Kidney (tissue), 14 donors: ENCODE data around the gene SHROOM2. TPM values are rescaled to one million over a fixed set of nuclear protein-coding genes. Genes with fewer than 3 reads are reported as not detected.

ENCODE experiments used
- DNase-seq, 5 donors: peaks; one replicate each; pipeline ENCODE4 v3.0.0-alpha.2; 2013 to 2020
- FAIRE-seq: peaks from 2 replicates; lab custom pipeline; 2012; peaks lifted over from hg19 to GRCh38; lab: Jason Lieb, UNC
- H3K27ac ChIP-seq, 2 donors: one replicate each; pipeline ENCODE4 v1.7.0; 2013; ENCODE audit warnings: low read depth in 2 of 2, low read length in 2 of 2, inconsistent platforms in 1 of 2
- H3K27me3 ChIP-seq: one replicate; pipeline ENCODE4 v1.7.1; 2013; ENCODE audit warnings: low read length, inconsistent platforms; ENCODE audit not compliant: control insufficient read depth, insufficient read depth
- H3K36me3 ChIP-seq, 3 donors: one replicate each; pipeline versions ENCODE4 v1.7.0 to v1.7.1; 2013; ENCODE audit warnings: low read length in 3 of 3, control low read depth in 1 of 3, inconsistent platforms in 1 of 3; ENCODE audit not compliant: insufficient read depth in 3 of 3, control insufficient read depth in 2 of 3
- H3K4me1 ChIP-seq, 3 donors: one replicate each; pipeline versions ENCODE4 v1.7.0 to v1.7.1; 2013; ENCODE audit warnings: low read length in 3 of 3, inconsistent platforms in 1 of 3, low read depth in 1 of 3; ENCODE audit not compliant: control insufficient read depth in 2 of 3, insufficient read depth in 2 of 3
- H3K4me3 ChIP-seq, 3 donors: one replicate each; pipeline versions ENCODE4 v1.7.0 to v1.8.1; 2013; ENCODE audit warnings: low read length in 3 of 3, control low read depth in 1 of 3, inconsistent platforms in 1 of 3
- H3K9ac ChIP-seq, 3 donors: one replicate each; pipeline versions ENCODE4 v1.7.0 to v1.7.1; 2013; ENCODE audit warnings: low read length in 3 of 3, control low read depth in 1 of 3, inconsistent platforms in 1 of 3
- H3K9me3 ChIP-seq, 3 donors: one replicate each; pipeline versions ENCODE4 v1.7.0 to v1.7.1; 2013; ENCODE audit warnings: low read length in 3 of 3, control low read depth in 1 of 3, inconsistent platforms in 1 of 3; ENCODE audit not compliant: control insufficient read depth in 2 of 3, insufficient read depth in 1 of 3
- intact Hi-C: fragments of 100-400 bp; cut with DNase I; formaldehyde crosslinking; loops from one replicate; pipeline ENCODE4 v1.11.1; 2022
- polyA plus RNA-seq: library from polyadenylated mRNA; stranded (reverse); fragments of 350-450 nt; fragmentation: Illumina TruSeq; extraction: RNeasy Lipid Tissue Mini Kit (QIAGEN cat#74804); gene quantifications from one replicate; pipeline ENCODE4 v1.2.3, GENCODE V29; 2014; ENCODE audit warnings: low read depth, low replicate concordance; ENCODE audit not compliant: insufficient read depth
- total RNA-seq: library from RNA; stranded (reverse); fragmentation: NEBNext Ultra II Directional; extraction: Animal tissue kit (Norgen Biotek cat#: 25700); gene quantifications from one replicate; pipeline ENCODE4 v1.2.1, GENCODE V29; 2021
- TF ChIP-seq, protein P1 (sequence below): IDR thresholded peaks from 3 replicates; pipeline ENCODE4 v1.5.1; 2012; ENCODE audit warnings: mild to moderate bottlenecking, moderate library complexity, borderline replicate concordance; ENCODE audit not compliant: insufficient read depth; ENCODE audit errors: extremely low read depth
- donor health status: control.
- donor health status: control.
- donor health status: control.
- donor health status: control.
- donor health status: control.
- donor health status: DM: yes; HTN: yes; CAD: no.
- donor health status: Normal renal cell carcinoma (clear cell type).

The SHROOM2 gene
- total and polyA plus RNA-seq, 2 donors from 2014 or later, result 3.5 to 11.8 TPM

DNA sequence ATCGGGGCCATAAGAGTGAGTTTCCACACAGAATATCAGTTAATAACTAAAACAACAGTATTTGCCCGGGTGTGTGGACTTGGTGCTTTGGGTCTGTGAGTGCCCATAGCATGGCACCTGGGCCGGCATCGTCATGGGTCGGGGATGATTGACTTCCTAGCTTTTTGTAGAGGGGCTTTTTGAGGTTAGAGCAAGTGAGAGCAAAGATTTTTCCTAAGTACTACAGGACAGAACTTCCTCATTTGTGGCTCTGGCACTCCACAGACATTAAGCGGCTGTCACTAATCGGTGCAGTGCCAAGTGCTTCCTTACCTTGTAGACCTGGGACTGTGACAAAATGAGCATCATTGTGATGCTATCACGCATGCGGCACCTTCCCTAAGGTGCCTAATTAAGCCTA lies 81.0 kb downstream of the SHROOM2 start:
- TF ChIP-seq, protein P1, sequence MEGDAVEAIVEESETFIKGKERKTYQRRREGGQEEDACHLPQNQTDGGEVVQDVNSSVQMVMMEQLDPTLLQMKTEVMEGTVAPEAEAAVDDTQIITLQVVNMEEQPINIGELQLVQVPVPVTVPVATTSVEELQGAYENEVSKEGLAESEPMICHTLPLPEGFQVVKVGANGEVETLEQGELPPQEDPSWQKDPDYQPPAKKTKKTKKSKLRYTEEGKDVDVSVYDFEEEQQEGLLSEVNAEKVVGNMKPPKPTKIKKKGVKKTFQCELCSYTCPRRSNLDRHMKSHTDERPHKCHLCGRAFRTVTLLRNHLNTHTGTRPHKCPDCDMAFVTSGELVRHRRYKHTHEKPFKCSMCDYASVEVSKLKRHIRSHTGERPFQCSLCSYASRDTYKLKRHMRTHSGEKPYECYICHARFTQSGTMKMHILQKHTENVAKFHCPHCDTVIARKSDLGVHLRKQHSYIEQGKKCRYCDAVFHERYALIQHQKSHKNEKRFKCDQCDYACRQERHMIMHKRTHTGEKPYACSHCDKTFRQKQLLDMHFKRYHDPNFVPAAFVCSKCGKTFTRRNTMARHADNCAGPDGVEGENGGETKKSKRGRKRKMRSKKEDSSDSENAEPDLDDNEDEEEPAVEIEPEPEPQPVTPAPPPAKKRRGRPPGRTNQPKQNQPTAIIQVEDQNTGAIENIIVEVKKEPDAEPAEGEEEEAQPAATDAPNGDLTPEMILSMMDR, result no peak
- H3K9ac ChIP-seq, result no peak overlapping the region
- no peak overlapping the region for H3K4me3 ChIP-seq
- H3K27ac ChIP-seq, result no peak overlapping the region
- DNase-seq (no peak), FAIRE-seq (no peak)
- H3K9me3 ChIP-seq, result no peaks in the 10 kb centered on the region
- no peaks in the 10 kb centered on the region for H3K4me1 ChIP-seq
- intact Hi-C loops, result no loop called here
- no peaks in the 10 kb centered on the region for H3K27me3 ChIP-seq
- H3K36me3 ChIP-seq, result no peaks in the 10 kb centered on the region

GRCh38 chrX:9867753-9868152 lies 81.5 kb downstream of the SHROOM2 start:
- no peak overlapping the region for H3K27ac ChIP-seq
- no peaks in the 10 kb centered on the region for H3K9me3 ChIP-seq
- H3K36me3 ChIP-seq, result no peaks in the 10 kb centered on the region
- TF ChIP-seq, protein P1, result no peak
- no peak overlapping the region for H3K9ac ChIP-seq
- no peaks in the 10 kb centered on the region for H3K4me1 ChIP-seq
- no peak for FAIRE-seq
- intact Hi-C loops, result no loop called here
- H3K4me3 ChIP-seq, result no peak overlapping the region
- no peaks in the 10 kb centered on the region for H3K27me3 ChIP-seq
- DNase-seq, result no peak

DNA sequence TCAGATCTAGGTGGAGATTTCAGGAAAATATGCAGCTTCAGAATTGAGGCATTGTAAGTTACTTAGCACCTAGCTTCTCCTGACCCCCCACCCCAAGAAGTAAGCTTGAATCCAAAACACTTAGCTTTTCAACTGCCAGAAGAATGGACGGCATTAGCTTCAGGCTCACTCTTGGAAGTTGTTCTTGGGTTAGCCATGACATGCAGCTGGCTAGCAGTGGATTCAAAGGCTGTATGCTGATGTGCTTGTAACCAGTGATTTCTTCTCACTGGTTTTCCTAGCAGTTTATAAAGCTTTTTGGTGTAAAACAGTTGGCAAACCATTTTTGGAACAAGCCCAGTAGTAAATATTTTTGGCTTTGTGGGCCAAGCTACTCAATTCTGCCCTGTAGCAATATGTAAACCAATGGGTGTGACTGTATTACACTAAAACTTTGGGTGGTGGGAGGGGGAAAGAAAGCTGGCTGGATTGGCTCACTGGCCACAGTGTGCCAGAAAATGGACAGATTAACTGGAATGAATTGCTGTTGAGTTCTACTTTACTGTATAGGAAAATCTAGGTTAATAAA lies 85.6 kb downstream of the SHROOM2 start:
- Histone ChIP-seq H3K4me1 (no peaks in the 10 kb centered on the region), H3K4me3 (no peak overlapping the region), H3K9ac (no peak overlapping the region), H3K27me3 (no peaks in the 10 kb centered on the region), H3K9me3 (no peaks in the 10 kb centered on the region), H3K27ac (no peak overlapping the region), H3K36me3 (no peaks in the 10 kb centered on the region)
- intact Hi-C loops, result no loop called here
- TF ChIP-seq, protein P1, result no peak
- no peak for FAIRE-seq
- no peak for DNase-seq

DNA sequence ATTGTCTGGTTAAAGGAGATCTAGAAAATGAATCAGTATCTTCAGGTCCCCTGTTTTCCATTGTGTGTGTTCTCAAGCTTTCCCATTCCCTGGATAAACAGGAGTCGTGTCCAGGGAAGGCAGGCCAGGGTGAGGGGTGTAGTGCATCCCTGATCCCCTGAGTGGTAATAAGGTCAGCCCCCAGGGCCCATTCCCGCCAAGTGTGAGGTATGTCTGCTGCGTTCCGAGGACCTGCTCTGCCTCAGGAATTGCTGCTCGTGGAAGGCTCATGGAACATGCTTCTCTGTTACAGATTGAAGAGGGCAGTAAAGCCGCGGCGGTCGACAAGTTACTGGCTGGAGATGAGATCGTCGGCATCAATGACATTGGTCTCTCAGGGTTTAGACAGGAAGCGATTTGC lies 87.1 kb downstream of the SHROOM2 start:
- intact Hi-C loops, result no loop called here
- TF ChIP-seq, protein P1, result no peak
- FAIRE-seq, result no peak
- DNase-seq, result no peak
- H3K4me3 ChIP-seq, result no peak overlapping the region
- no peaks in the 10 kb centered on the region for H3K36me3 ChIP-seq
- H3K27ac ChIP-seq, result no peak overlapping the region
- no peak overlapping the region for H3K9ac ChIP-seq
- no peaks in the 10 kb centered on the region for H3K27me3 ChIP-seq
- no peaks in the 10 kb centered on the region for H3K9me3 ChIP-seq
- H3K4me1 ChIP-seq, result no peaks in the 10 kb centered on the region
